Measurements from ENCODE around the gene UPK1B.
"Not testable (repeated sequence)": the region's sequence is repeated elsewhere in the genome, so short reads cannot be mapped to it uniquely, and the experiment has no call there.

Gene UPK1B

DNA sequence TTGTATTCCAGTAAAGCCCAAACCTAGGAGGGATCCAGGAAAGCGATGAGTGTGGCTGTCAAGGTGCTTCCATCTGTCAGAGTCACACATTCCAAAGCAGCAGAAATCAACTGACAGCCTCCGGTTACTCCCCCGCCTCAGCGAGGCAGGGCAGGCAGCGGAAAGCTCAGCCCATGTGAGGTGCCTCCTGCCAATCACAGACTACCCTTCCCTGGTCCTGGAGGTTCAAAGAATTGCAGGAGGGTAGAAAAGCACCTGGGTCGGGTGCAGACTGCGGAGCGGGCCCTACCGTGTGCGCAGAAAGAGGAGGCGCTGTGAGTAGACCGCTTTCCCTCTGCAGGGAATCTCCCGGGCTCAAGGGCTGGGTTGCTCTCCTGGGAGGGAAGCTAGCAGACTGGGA lies at the start of gene UPK1B:
Gene UPK1B, plus strand, starts transcription at position 274 of the 400 bp plus-strand sequence. CDS start 13,144 bp downstream, outside the sequence.
- H3K4me1 ChIP-seq (ENCODE audit: insufficient read depth, low read length), result no peaks in the 10 kb centered on the region
- no peak within 1 kb of the TSS for H3K27ac ChIP-seq (ENCODE audit: low read depth, low read length)
- H3K36me3 ChIP-seq (ENCODE audit: insufficient read depth, low read length), result no peaks in the 10 kb centered on the region
- H3K4me3 ChIP-seq (ENCODE audit: low read depth in 1 of 2, low read length in 2 of 2), result no peak within 1 kb of the TSS
- no peak within 1 kb of the TSS for H3K9ac ChIP-seq (ENCODE audit: low read length)
- H3K9me3 ChIP-seq (ENCODE audit: low read length), result no peaks in the 10 kb centered on the region
- no peaks in the 10 kb centered on the region for H3K27me3 ChIP-seq (ENCODE audit: control insufficient read depth in 1 of 2, insufficient read depth in 2 of 2, low read length in 2 of 2)

DNA sequence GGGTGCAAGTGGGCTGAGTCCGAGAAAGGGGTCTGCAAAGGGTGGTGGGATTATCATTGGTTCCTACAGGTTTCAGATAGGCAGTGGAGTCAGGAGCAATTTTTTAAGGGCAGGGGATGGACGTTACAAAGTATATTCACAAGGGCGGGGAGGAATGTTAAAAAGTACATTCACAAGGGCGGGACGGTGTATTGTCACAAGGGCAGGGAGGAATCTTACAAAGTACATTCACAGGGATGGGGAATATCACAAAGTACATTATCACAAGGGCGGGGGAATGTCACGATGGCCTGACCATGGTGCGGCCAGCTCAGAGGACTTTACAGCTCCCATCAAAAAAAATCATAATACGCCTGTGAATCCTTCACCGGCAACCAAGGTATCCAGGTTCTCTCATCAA lies 48.1 kb upstream of the UPK1B start:
- H3K9me3 ChIP-seq (ENCODE audit: low read length), result no peaks in the 10 kb centered on the region
- H3K4me1 ChIP-seq (ENCODE audit: insufficient read depth, low read length), result no peaks in the 10 kb centered on the region
- no peak overlapping the region for H3K4me3 ChIP-seq (ENCODE audit: low read depth in 1 of 2, low read length in 2 of 2)
- no peaks in the 10 kb centered on the region for H3K36me3 ChIP-seq (ENCODE audit: insufficient read depth, low read length)
- no peak overlapping the region for H3K27ac ChIP-seq (ENCODE audit: low read depth, low read length)
- H3K9ac ChIP-seq (ENCODE audit: low read length), result no peak overlapping the region
- no peaks in the 10 kb centered on the region for H3K27me3 ChIP-seq (ENCODE audit: control insufficient read depth in 1 of 2, insufficient read depth in 2 of 2, low read length in 2 of 2)

- H3K9ac ChIP-seq (ENCODE audit: low read length), result no peak overlapping the region
Measured at GRCh38 chr3:119125742-119126504, 47.5 kb upstream of the UPK1B start.

GRCh38 chr3:119130291-119130690 lies 43.1 kb upstream of the UPK1B start:
- not testable (repeated sequence) for H3K27ac ChIP-seq (ENCODE audit: low read depth, low read length)

More at GRCh38 chr3:119125742-119126504, 47.5 kb upstream of the UPK1B start:
- Histone ChIP-seq H3K27me3 (ENCODE audit: control insufficient read depth in 1 of 2, insufficient read depth in 2 of 2, low read length in 2 of 2) (no peaks in the 10 kb centered on the region), H3K4me3 (ENCODE audit: low read depth in 1 of 2, low read length in 2 of 2) (no peak overlapping the region), H3K9me3 (ENCODE audit: low read length) (no peaks in the 10 kb centered on the region), H3K27ac (ENCODE audit: low read depth, low read length) (no peak overlapping the region), H3K4me1 (ENCODE audit: insufficient read depth, low read length) (no peaks in the 10 kb centered on the region), H3K36me3 (ENCODE audit: insufficient read depth, low read length) (no peaks in the 10 kb centered on the region)

GRCh38 chr3:119132291-119132690 lies 41.1 kb upstream of the UPK1B start:
- not testable (repeated sequence) for H3K9ac ChIP-seq (ENCODE audit: low read length); H3K27ac ChIP-seq (ENCODE audit: low read depth, low read length); H3K4me3 ChIP-seq (ENCODE audit: low read depth in 1 of 2, low read length in 2 of 2); H3K9me3 ChIP-seq (ENCODE audit: low read length); H3K36me3 ChIP-seq (ENCODE audit: insufficient read depth, low read length); H3K4me1 ChIP-seq (ENCODE audit: insufficient read depth, low read length); H3K27me3 ChIP-seq (ENCODE audit: control insufficient read depth in 1 of 2, insufficient read depth in 2 of 2, low read length in 2 of 2)

More at GRCh38 chr3:119130291-119130690, 43.1 kb upstream of the UPK1B start:
- H3K4me1 ChIP-seq (ENCODE audit: insufficient read depth, low read length); H3K27me3 ChIP-seq (ENCODE audit: control insufficient read depth in 1 of 2, insufficient read depth in 2 of 2, low read length in 2 of 2); H3K9ac ChIP-seq (ENCODE audit: low read length); H3K4me3 ChIP-seq (ENCODE audit: low read depth in 1 of 2, low read length in 2 of 2); H3K36me3 ChIP-seq (ENCODE audit: insufficient read depth, low read length); H3K9me3 ChIP-seq (ENCODE audit: low read length): not testable (repeated sequence)

- H3K9ac ChIP-seq (ENCODE audit: low read length); H3K27me3 ChIP-seq (ENCODE audit: control insufficient read depth in 1 of 2, insufficient read depth in 2 of 2, low read length in 2 of 2); H3K9me3 ChIP-seq (ENCODE audit: low read length); H3K4me3 ChIP-seq (ENCODE audit: low read depth in 1 of 2, low read length in 2 of 2); H3K27ac ChIP-seq (ENCODE audit: low read depth, low read length); H3K36me3 ChIP-seq (ENCODE audit: insufficient read depth, low read length); H3K4me1 ChIP-seq (ENCODE audit: insufficient read depth, low read length): not testable (repeated sequence)
Measured at GRCh38 chr3:119139360-119139759, 34.0 kb upstream of the UPK1B start.

GRCh38 chr3:119140466-119140865 lies 32.9 kb upstream of the UPK1B start:
- Histone ChIP-seq H3K27me3 (ENCODE audit: control insufficient read depth in 1 of 2, insufficient read depth in 2 of 2, low read length in 2 of 2) (no peaks in the 10 kb centered on the region), H3K9ac (ENCODE audit: low read length) (no peak overlapping the region), H3K9me3 (ENCODE audit: low read length) (no peaks in the 10 kb centered on the region), H3K4me1 (ENCODE audit: insufficient read depth, low read length) (no peaks in the 10 kb centered on the region), H3K4me3 (ENCODE audit: low read depth in 1 of 2, low read length in 2 of 2) (no peak overlapping the region), H3K36me3 (ENCODE audit: insufficient read depth, low read length) (no peaks in the 10 kb centered on the region), H3K27ac (ENCODE audit: low read depth, low read length) (no peak overlapping the region)

- Histone ChIP-seq H3K27me3 (ENCODE audit: control insufficient read depth in 1 of 2, insufficient read depth in 2 of 2, low read length in 2 of 2) (no peaks in the 10 kb centered on the region), H3K36me3 (ENCODE audit: insufficient read depth, low read length) (no peaks in the 10 kb centered on the region), H3K9me3 (ENCODE audit: low read length) (no peaks in the 10 kb centered on the region), H3K4me3 (ENCODE audit: low read depth in 1 of 2, low read length in 2 of 2) (no peak overlapping the region), H3K27ac (ENCODE audit: low read depth, low read length) (no peak overlapping the region), H3K9ac (ENCODE audit: low read length) (no peak overlapping the region), H3K4me1 (ENCODE audit: insufficient read depth, low read length) (no peaks in the 10 kb centered on the region)
Measured at GRCh38 chr3:119145128-119145499, 28.3 kb upstream of the UPK1B start.

GRCh38 chr3:119145500-119146167 lies 27.8 kb upstream of the UPK1B start, which contains the start of gene TEX55:
Gene TEX55 (plus strand): TSS chr3:119146165. CDS start chr3:119146190, 25 bp downstream.
- no peaks in the 10 kb centered on the region for H3K36me3 ChIP-seq (ENCODE audit: insufficient read depth, low read length)
- no peaks in the 10 kb centered on the region for H3K27me3 ChIP-seq (ENCODE audit: control insufficient read depth in 1 of 2, insufficient read depth in 2 of 2, low read length in 2 of 2)
- no peak within 1 kb of the TSS for H3K9ac ChIP-seq (ENCODE audit: low read length)
- no peaks in the 10 kb centered on the region for H3K9me3 ChIP-seq (ENCODE audit: low read length)
- no peak within 1 kb of the TSS for H3K27ac ChIP-seq (ENCODE audit: low read depth, low read length)
- no peak within 1 kb of the TSS for H3K4me3 ChIP-seq (ENCODE audit: low read depth in 1 of 2, low read length in 2 of 2)
- no peaks in the 10 kb centered on the region for H3K4me1 ChIP-seq (ENCODE audit: insufficient read depth, low read length)

DNA sequence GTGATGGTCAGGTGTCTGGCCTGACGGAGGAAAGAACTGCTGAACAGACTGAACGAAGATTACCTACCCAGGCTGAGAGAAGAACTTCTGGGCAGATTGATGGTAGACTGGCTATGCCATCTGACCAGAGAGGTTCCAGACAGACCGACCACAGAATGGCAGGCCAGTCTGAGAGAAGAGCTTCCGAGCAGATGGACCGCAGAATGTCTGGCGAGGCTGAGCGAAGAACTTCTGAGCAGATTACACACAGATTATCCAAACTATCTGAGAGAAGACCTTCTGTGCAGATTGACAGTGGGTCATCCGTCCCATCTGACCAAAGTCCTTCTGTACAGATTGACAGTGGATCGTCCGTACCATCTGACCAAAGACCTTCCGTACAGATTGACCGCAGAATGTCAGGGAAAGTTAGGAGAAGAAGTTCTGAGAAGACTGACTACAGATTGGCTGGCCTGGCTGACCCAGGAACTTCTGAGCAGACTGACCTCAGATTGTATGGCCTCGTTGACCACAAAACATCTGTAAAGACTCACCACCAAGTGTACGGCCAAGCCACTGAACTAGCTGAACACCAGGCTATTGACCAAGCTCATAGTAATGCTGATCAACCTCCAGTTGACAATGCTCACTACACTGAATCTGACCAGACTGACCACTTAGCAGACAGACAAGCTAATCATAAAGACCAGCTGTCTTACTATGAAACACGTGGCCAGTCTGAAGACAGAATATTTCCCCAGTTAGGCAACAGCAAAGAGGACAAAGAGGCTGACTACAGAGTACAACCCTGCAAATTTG lies 26.6 kb upstream of the UPK1B start:
- no peak overlapping the region for H3K27ac ChIP-seq (ENCODE audit: low read depth, low read length)
- H3K9me3 ChIP-seq (ENCODE audit: low read length), result no peaks in the 10 kb centered on the region
- no peaks in the 10 kb centered on the region for H3K4me1 ChIP-seq (ENCODE audit: insufficient read depth, low read length)
- H3K4me3 ChIP-seq (ENCODE audit: low read depth in 1 of 2, low read length in 2 of 2), result no peak overlapping the region
- no peak overlapping the region for H3K9ac ChIP-seq (ENCODE audit: low read length)
- H3K27me3 ChIP-seq (ENCODE audit: control insufficient read depth in 1 of 2, insufficient read depth in 2 of 2, low read length in 2 of 2), result no peaks in the 10 kb centered on the region
- no peaks in the 10 kb centered on the region for H3K36me3 ChIP-seq (ENCODE audit: insufficient read depth, low read length)

GRCh38 chr3:119147494-119147893 lies 25.9 kb upstream of the UPK1B start:
- H3K36me3 ChIP-seq (ENCODE audit: insufficient read depth, low read length), result no peaks in the 10 kb centered on the region
- H3K4me1 ChIP-seq (ENCODE audit: insufficient read depth, low read length), result no peaks in the 10 kb centered on the region
- H3K27ac ChIP-seq (ENCODE audit: low read depth, low read length), result no peak overlapping the region
- H3K4me3 ChIP-seq (ENCODE audit: low read depth in 1 of 2, low read length in 2 of 2), result no peak overlapping the region
- no peak overlapping the region for H3K9ac ChIP-seq (ENCODE audit: low read length)
- no peaks in the 10 kb centered on the region for H3K9me3 ChIP-seq (ENCODE audit: low read length)
- H3K27me3 ChIP-seq (ENCODE audit: control insufficient read depth in 1 of 2, insufficient read depth in 2 of 2, low read length in 2 of 2), result no peaks in the 10 kb centered on the region

Data from muscle layer of colon (tissue), 2 donors.